ENCODE results near the gene IL25. TPM values are rescaled to one million over a fixed set of nuclear protein-coding genes. Genes with fewer than 3 reads are reported as not detected.
"Not testable (repeated sequence)": the region's sequence is repeated elsewhere in the genome, so short reads cannot be mapped to it uniquely, and the experiment has no call there.

The IL25 gene
- total and polyA plus RNA-seq, 8 donors = not detected

DNA sequence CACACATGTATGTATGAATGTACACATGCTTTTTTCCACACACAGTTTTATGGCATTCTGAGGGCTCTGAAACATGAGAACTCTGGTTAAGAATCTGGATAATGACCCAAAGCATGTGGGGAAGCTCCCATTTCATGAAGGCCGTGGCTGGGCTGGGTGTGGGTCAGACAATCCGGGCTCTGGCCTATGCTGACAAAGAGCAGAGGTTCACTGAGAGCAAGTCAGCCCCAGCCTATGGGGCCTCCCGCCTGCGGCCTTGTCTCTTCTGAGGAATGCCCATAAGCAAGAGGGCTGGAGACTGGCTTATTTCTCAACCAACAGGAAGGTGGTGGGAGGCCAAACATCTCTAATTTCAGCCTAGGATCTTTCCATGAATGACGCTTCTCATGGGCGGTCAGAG lies 27.0 kb downstream of the IL25 start:
- no peaks in the 10 kb centered on the region for H3K4me1 ChIP-seq
- TF ChIP-seq, protein P1, sequence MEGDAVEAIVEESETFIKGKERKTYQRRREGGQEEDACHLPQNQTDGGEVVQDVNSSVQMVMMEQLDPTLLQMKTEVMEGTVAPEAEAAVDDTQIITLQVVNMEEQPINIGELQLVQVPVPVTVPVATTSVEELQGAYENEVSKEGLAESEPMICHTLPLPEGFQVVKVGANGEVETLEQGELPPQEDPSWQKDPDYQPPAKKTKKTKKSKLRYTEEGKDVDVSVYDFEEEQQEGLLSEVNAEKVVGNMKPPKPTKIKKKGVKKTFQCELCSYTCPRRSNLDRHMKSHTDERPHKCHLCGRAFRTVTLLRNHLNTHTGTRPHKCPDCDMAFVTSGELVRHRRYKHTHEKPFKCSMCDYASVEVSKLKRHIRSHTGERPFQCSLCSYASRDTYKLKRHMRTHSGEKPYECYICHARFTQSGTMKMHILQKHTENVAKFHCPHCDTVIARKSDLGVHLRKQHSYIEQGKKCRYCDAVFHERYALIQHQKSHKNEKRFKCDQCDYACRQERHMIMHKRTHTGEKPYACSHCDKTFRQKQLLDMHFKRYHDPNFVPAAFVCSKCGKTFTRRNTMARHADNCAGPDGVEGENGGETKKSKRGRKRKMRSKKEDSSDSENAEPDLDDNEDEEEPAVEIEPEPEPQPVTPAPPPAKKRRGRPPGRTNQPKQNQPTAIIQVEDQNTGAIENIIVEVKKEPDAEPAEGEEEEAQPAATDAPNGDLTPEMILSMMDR (IDR thresholded peaks at IDR 0.05) = no peak
- H3K27me3 ChIP-seq = peaks cover 0 to 15% of the 10 kb centered on the region in 2 donors
- H3K9me3 ChIP-seq = no peaks in the 10 kb centered on the region
- intact Hi-C loops (cut with DNase I) = no loop called here
- peak in 1 of 4 donors; percentile 32 for DNase-seq
- no peak for ATAC-seq
- no peak overlapping the region for H3K27ac ChIP-seq
- H3K36me3 ChIP-seq = no peaks in the 10 kb centered on the region
- no peak overlapping the region for H3K4me3 ChIP-seq

DNA sequence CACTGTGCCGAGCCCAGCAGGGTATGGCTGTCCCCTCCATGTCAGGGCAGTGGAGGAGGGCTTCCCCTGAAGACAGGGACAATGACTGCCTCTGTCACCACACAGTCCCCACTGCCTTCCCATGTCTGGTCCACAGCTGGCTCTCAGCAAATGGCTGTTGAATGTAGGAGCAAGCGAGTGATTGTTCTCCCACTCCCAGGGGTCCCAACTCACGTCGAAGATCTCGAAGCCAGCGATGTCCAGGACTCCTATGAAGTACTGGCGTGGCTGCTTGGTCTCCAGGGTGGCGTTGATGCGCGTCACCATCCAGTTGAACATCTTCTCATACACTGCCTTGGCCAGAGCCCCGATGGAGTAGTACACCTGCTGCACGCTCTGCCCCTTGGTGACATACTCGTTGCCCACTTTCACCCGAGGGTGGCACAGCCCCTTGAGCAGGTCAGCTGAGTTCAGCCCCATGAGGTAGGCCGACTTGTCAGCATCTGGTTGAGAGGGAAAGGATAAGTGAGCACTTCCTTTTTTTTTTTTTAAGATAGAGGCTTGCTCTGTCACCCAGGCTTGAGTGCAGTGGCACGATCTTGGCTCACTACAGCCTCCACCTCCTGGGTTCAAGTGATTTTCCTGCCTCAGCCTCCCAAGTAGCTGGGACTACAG lies 28.0 kb downstream of the IL25 start:
- H3K27ac ChIP-seq; intact Hi-C loops (cut with DNase I); H3K4me1 ChIP-seq; H3K4me3 ChIP-seq; H3K36me3 ChIP-seq; ATAC-seq; H3K9me3 ChIP-seq: not testable (repeated sequence)
- peaks cover 0 to 20% of the 10 kb centered on the region in 2 donors for H3K27me3 ChIP-seq
- DNase-seq = peak in 1 of 4 donors; percentile 43

DNA sequence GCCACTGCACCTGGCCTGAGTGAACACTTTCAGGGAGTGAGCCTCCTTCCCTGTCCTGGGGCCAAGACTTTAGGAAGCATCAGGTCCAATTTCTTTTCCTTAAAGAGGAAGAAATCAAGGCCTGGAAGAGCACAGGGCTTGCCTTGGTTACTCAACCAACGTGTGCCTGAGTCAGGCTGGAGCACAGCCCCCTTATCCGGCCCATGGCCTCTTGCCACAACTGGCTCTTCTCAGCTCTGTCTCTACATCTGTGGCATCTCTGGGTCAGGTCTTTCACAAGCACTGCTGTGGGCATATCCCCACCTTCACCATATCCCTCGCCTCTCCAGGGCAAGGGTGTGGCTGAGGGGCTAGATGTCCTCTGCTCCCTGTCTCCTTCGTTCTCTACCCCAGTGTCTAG lies 28.7 kb downstream of the IL25 start:
- peaks cover 0 to 25% of the 10 kb centered on the region in 2 donors for H3K27me3 ChIP-seq
- no peaks in the 10 kb centered on the region for H3K4me1 ChIP-seq
- H3K36me3 ChIP-seq = no peaks in the 10 kb centered on the region
- no peaks in the 10 kb centered on the region for H3K9me3 ChIP-seq
- H3K4me3 ChIP-seq = no peak overlapping the region
- no peak overlapping the region for H3K27ac ChIP-seq
- DNase-seq (peak in 1 of 4 donors; percentile 23), ATAC-seq (no peak)
- TF ChIP-seq, protein P1 (IDR thresholded peaks at IDR 0.05) = no peak
- intact Hi-C loops (cut with DNase I) = no loop called here

DNA sequence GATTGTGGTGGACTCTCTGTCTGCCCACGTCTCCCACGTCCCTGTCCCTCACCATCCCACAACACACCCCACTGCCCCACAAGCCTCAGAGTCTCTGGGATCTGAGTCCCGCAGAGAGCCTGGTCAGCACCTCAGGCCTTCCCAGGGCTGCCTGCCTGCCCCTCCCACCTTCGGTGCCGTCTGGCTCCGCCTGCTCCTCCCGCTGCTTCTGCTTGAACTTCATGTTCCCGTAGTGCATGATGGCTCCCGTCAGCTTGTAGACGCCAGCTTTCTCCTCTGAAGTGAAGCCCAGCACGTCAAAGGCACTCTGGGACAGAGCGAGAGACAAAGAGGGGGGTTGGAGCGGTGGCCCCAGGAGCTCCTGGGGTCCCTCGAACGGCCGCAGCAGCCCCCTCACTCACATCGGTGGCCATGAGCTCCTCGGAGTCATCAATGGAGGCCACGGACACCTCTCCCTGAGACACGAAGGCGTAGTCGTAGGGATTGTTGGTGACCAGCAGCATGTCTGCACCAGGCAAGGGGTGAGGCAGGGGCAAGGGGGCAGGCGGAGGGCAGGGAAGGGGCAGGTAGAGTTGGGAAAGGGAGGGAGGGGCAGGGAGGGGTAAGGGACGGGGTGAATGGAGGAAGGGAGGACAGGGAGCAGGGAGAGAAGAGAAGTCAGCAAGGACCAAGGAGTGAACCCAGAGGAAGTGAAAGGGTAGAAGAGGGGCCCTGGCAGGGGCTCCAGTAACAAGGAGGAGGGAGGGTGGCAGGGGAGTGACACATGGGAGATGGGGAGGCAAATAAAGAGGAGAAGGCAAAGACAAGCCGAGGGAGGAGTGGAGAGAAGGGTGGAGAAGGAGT lies 29.9 kb downstream of the IL25 start:
- ATAC-seq = no peak
- H3K4me3 ChIP-seq = no peak overlapping the region
- no peaks in the 10 kb centered on the region for H3K9me3 ChIP-seq
- H3K4me1 ChIP-seq = no peaks in the 10 kb centered on the region
- peak in 1 of 4 donors; percentile 61 for DNase-seq
- intact Hi-C loops (cut with DNase I) = no loop called here
- TF ChIP-seq, protein P1 (IDR thresholded peaks at IDR 0.05) = no peak
- peaks cover 0 to 36% of the 10 kb centered on the region in 2 donors for H3K27me3 ChIP-seq
- no peak overlapping the region for H3K27ac ChIP-seq
- H3K36me3 ChIP-seq = no peaks in the 10 kb centered on the region

DNA sequence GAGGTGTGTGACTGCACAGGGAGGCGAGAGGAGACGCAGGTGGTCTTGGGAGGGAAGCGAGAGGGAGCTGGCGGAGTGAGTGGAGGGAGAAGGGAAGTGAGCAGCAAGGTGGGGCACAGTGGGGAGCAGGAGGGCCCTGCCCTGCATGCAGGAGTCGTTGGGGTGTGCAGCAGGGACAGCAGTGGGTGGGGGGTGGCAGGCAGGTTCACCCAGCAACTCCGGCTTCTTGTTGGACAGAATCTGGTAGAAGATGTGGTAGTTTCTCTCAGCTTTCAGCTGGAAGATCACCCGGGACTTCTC lies 30.5 kb downstream of the IL25 start:
- DNase-seq (peak in 1 of 4 donors; percentile 36), ATAC-seq (no peak)
- peaks cover 0 to 36% of the 10 kb centered on the region in 2 donors for H3K27me3 ChIP-seq
- H3K4me1 ChIP-seq = no peaks in the 10 kb centered on the region
- intact Hi-C loops (cut with DNase I) = no loop called here
- H3K36me3 ChIP-seq = no peaks in the 10 kb centered on the region
- no peak overlapping the region for H3K4me3 ChIP-seq
- no peak overlapping the region for H3K27ac ChIP-seq
- no peaks in the 10 kb centered on the region for H3K9me3 ChIP-seq
- TF ChIP-seq, protein P1 (IDR thresholded peaks at IDR 0.05) = no peak
